ENCODE measurements around the gene ADAM21. TPM values are rescaled to one million over a fixed set of nuclear protein-coding genes. Genes with fewer than 3 reads are reported as not detected.
"Not testable (repeated sequence)": the region's sequence is repeated elsewhere in the genome, so short reads cannot be mapped to it uniquely, and the experiment has no call there.

The ADAM21 gene
- under 1 TPM; 0.15 to 0.27 TPM for total RNA-seq

GRCh38 chr14:70451874-70452273, at the start of gene ADAM21:
TSS of gene ADAM21 (plus strand) at chr14:70452174. CDS start at chr14:70457500, 5,326 bp downstream.
- ChIA-PET CTCF (no interaction called here), POLR2A (no interaction called here)

GRCh38 chr14:70403335-70403734, 48.6 kb upstream of the ADAM21 start:
- POLR2A ChIA-PET, CTCF ChIA-PET: not testable (repeated sequence)

- POLR2A ChIA-PET, CTCF ChIA-PET: not testable (repeated sequence)
Measured at GRCh38 chr14:70406216-70406615, 45.8 kb upstream of the ADAM21 start.

- ChIA-PET POLR2A (no interaction called here), CTCF (no interaction called here)
Measured at GRCh38 chr14:70407621-70408020, 44.4 kb upstream of the ADAM21 start.

GRCh38 chr14:70415788-70416187, 36.2 kb upstream of the ADAM21 start:
- CTCF ChIA-PET = interaction anchor here (0.7 kb wide), 1 partner anchor 362 kb away, joined by 3 read pairs; no protein-coding TSS in a partner anchor
- POLR2A ChIA-PET = interaction anchor here (0.6 kb wide), 1 partner anchor 56 kb away, joined by 3 read pairs; the partner anchor contains the start of gene COX16

GRCh38 chr14:70416338-70416724, 35.6 kb upstream of the ADAM21 start:
- POLR2A ChIA-PET = interaction anchor here (0.7 kb wide), 1 partner anchor 28 kb away, joined by 3 read pairs; no protein-coding TSS in a partner anchor
- CTCF ChIA-PET = interaction anchor here (0.7 kb wide), 1 partner anchor 363 kb away, joined by 3 read pairs; no protein-coding TSS in a partner anchor

GRCh38 chr14:70416725-70417349, 35.1 kb upstream of the ADAM21 start, which contains the start of gene SYNJ2BP:
TSS of gene SYNJ2BP (minus strand) at chr14:70417090. CDS start at chr14:70416963, 127 bp downstream.
- POLR2A ChIA-PET = interaction anchor here (0.7 kb wide), 1 partner anchor 27 kb away, joined by 3 read pairs; no protein-coding TSS in a partner anchor

GRCh38 chr14:70419270-70419931, 32.6 kb upstream of the ADAM21 start:
- CTCF ChIA-PET, POLR2A ChIA-PET: not testable (repeated sequence)

More at GRCh38 chr14:70416725-70417349, 35.1 kb upstream of the ADAM21 start, which contains the start of gene SYNJ2BP:
- CTCF ChIA-PET = interaction anchor here (0.7 kb wide), 1 partner anchor 363 kb away, joined by 3 read pairs; no protein-coding TSS in a partner anchor

GRCh38 chr14:70422538-70422937, 29.4 kb upstream of the ADAM21 start:
- ChIA-PET CTCF (no interaction called here), POLR2A (no interaction called here)

GRCh38 chr14:70425354-70425753, 26.6 kb upstream of the ADAM21 start:
- ChIA-PET CTCF (no interaction called here), POLR2A (no interaction called here)

- POLR2A ChIA-PET, CTCF ChIA-PET: not testable (repeated sequence)
Measured at GRCh38 chr14:70426555-70426954, 25.4 kb upstream of the ADAM21 start.

GRCh38 chr14:70436867-70437266, 15.1 kb upstream of the ADAM21 start:
- ChIA-PET POLR2A (no interaction called here), CTCF (interaction anchor here (0.7 kb wide), 1 partner anchor 82 kb away, joined by 4 read pairs; no protein-coding TSS in a partner anchor)

- CTCF ChIA-PET = no interaction called here
- POLR2A ChIA-PET = no interaction called here
Measured at GRCh38 chr14:70441641-70442040, 10.3 kb upstream of the ADAM21 start.

GRCh38 chr14:70442750-70443149, 9.2 kb upstream of the ADAM21 start:
- ChIA-PET CTCF (no interaction called here), POLR2A (no interaction called here)

- CTCF ChIA-PET = no interaction called here
Measured at GRCh38 chr14:70448633-70449340, 3.2 kb upstream of the ADAM21 start.

GRCh38 chr14:70454731-70455130, 2.8 kb downstream of the ADAM21 start:
- POLR2A ChIA-PET = no interaction called here
- CTCF ChIA-PET = no interaction called here

More at GRCh38 chr14:70448633-70449340, 3.2 kb upstream of the ADAM21 start:
- POLR2A ChIA-PET = no interaction called here

GRCh38 chr14:70468731-70469130, 16.8 kb downstream of the ADAM21 start:
- POLR2A ChIA-PET = no interaction called here
- CTCF ChIA-PET = no interaction called here

GRCh38 chr14:70470863-70471563, 19.0 kb downstream of the ADAM21 start:
- CTCF ChIA-PET, POLR2A ChIA-PET: not testable (repeated sequence)

- ChIA-PET POLR2A (no interaction called here), CTCF (no interaction called here)
Measured at GRCh38 chr14:70472253-70473159, 20.5 kb downstream of the ADAM21 start.
